Measurements from ENCODE around the gene FILIP1.

GRCh38 chr6:75333676-75334200, 159.9 kb downstream of the FILIP1 start:
- no peak for TF ChIP-seq CTCF (IDR thresholded peaks at IDR 0.05; ENCODE audit: insufficient read depth, low read length)
- TF ChIP-seq GABPA (IDR thresholded peaks at IDR 0.05; ENCODE audit: low read depth), result no peak
- no peak for TF ChIP-seq POLR2AphosphoS5 (IDR thresholded peaks at IDR 0.05; ENCODE audit: low read depth)
- no peak for TF ChIP-seq REST (IDR thresholded peaks at IDR 0.05; ENCODE audit: insufficient replicate concordance, low read depth)
- no peak for TF ChIP-seq SPI1 (IDR thresholded peaks at IDR 0.05; ENCODE audit: borderline replicate concordance, low read depth)

Measured in HL-60 (cell line).